Stimulated activated naive CD4-positive, alpha-beta T cell treated with Interleukin-2 at 50 U/mL for 16 hours (primary cell): ENCODE results near the gene USPL1.
A peak's percentile ranks its signal among the peaks of the same experiment; 100 is the strongest.
"Not testable (repeated sequence)": the region's sequence is repeated elsewhere in the genome, so short reads cannot be mapped to it uniquely, and the experiment has no call there.

Source experiments
- DNase-seq: peaks from one replicate; lab custom pipeline; 2025; lab: John Stamatoyannopoulos, UW

The USPL1 gene

GRCh38 chr13:30615866-30616541 is 1.7 kb upstream of the USPL1 start:
- DNase-seq = no peak

DNA sequence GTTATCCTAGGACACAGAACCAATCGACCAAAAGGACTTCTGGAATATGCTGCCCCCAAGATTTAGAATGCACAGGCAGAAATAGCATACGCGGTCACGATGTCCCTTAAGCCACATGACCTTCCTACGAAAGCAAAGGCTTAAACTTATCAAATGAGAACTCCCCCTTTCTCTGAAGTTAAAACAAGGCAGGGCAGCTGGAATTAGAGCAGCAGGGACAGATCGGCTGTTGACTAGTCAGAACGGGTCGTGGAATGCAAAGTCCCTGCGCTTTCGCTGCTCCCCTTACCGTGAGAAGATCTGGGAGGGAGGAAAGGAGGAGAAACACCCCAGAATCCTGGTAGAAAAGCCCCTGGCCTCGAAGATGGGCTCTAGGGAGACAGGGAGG is 799 bp upstream of the USPL1 start:
- DNase-seq = peak; percentile 45

GRCh38 chr13:30618186-30618929 is 638 bp downstream of the USPL1 start:
- DNase-seq = no peak

DNA sequence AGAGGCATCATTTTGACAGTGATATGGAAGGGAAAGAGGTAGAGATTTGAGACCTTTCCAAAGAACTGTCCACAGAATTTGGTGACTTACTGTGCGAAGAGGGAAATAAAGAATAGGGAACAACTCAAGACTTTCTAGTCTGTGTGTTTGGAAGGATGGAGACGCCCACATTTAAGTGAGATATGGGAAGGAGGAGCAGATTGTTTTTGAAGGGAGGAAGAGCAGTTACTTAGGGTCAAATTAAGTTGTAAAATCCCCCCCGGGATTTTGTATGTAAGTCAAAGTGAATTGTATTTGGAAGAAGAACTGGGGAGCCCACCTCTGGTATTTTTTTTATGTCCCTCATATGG is 1.2 kb downstream of the USPL1 start:
- DNase-seq = no peak

GRCh38 chr13:30619731-30620130 is 2.0 kb downstream of the USPL1 start:
- no peak for DNase-seq

GRCh38 chr13:30620941-30621340 is 3.2 kb downstream of the USPL1 start:
- DNase-seq = no peak

DNA sequence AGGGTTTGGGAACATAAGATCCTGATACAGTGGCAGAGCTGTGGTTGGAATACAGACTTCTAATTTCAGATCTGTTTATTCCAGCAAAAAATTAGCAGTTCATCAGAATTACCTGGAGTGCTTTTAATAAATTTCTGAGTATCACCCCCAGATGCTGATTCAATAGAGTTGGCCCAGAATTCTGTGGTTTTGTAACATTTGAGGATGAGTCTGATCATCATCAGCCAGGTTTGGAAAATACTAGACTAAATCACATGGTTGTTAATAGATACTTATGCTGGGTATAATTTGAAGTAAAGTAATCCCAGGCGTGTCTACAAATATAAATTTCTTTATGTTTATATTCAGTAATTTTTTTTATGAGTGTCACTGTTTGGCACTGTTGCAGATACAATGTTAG is 4.8 kb downstream of the USPL1 start:
- DNase-seq = no peak

GRCh38 chr13:30623392-30623791 is 5.7 kb downstream of the USPL1 start:
- DNase-seq = no peak

DNA sequence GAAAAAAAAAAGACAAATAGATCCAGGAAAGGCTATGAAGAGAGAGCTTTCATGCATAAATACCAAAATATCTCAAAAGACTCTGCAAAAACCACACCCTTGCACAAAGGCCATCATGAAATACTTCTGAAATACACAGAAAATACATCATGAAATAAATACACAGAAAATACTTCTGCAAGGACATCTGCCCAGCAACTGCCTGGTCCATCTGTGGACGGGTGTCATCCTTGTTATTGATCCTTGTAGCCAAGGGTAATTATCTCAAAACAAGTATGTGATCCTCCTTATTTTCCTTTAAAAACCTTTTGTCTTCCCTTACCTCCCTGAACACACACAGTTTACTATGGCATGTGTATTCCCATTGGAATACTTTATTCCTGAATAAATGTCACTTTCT is 6.9 kb downstream of the USPL1 start:
- no peak for DNase-seq

- DNase-seq = no peak
Observed at GRCh38 chr13:30629527-30629926, 11.8 kb downstream of the USPL1 start.

DNA sequence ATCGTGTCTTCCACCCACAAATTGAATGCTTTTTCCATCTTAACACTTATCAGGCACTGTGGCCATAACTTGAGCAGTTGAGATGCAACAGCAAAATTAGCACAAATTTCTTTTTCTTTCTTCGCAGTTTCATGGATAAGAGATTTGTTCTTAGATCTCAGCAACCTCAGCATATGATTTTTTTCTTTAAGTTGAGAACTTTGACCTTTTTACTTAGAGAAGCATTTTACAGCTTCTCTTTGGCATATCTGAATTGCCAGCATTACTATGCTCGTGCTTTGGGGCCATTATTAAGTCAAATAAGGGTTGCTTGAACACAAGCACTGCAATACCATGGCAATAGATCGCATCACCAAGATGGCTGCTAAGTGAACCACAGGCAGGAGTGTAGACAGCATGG is 16.1 kb downstream of the USPL1 start:
- no peak for DNase-seq

DNA sequence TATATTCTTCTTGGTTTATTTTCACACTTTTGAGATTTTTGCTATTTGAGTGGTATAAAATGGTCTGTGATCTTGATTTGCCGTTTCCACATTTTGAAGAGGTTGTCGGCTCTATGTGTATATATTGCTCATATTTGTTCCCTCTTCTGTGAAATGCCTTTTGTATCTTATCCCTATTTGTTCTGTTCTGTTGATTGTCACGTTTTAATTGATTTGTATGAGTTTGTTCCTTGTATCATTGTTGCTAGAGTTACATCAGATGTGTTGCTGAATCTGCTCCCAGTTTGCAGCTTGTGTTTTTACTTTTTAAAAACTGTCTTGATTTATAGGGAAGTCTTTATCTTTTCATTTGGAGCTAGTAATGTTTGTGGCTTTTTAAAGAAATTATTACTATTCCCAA is 17.1 kb downstream of the USPL1 start:
- no peak for DNase-seq

- no peak for DNase-seq
Observed at GRCh38 chr13:30638301-30638700, 20.6 kb downstream of the USPL1 start.

- no peak for DNase-seq
Observed at GRCh38 chr13:30639671-30640070, 22.0 kb downstream of the USPL1 start.

GRCh38 chr13:30641173-30641572 is 23.5 kb downstream of the USPL1 start:
- not testable (repeated sequence) for DNase-seq

DNA sequence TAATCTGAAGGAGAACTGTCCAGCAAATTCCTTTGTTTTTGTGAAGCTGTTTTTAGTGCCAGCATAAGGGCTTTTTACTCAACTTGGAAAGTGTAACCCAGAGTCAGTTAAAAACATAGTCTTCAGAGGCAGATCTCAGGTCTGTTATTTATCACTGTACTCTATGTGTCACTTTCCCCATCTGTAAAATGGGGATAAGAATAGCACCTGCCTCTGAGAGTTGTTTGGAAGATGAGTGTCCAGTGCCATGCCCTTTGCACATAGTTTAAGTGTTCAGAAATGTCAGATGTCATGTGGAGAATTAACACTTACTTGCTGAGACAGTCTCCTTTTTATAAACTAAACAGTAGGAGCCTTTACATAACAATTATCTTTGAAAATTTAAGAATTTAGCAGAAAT is 27.9 kb downstream of the USPL1 start:
- DNase-seq = no peak

DNA sequence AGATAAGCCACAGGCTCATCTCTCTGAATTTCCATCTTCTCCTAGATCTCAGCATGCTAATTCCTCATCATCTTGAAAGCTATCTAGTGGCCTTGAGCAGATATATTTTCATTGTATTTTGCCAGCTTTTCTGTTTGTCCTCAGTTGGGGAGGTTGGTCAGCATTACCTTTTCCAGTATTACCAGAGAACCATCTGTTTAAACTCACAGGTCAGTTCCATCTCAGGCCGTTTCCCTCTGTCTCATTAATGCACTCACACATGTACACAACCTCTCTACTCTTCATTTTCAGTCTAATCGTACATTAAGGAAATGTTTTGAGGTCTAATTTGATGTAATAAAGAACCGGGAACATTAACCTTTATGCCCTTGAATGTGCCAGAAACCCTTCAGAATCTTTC is 29.7 kb downstream of the USPL1 start:
- DNase-seq = no peak

DNA sequence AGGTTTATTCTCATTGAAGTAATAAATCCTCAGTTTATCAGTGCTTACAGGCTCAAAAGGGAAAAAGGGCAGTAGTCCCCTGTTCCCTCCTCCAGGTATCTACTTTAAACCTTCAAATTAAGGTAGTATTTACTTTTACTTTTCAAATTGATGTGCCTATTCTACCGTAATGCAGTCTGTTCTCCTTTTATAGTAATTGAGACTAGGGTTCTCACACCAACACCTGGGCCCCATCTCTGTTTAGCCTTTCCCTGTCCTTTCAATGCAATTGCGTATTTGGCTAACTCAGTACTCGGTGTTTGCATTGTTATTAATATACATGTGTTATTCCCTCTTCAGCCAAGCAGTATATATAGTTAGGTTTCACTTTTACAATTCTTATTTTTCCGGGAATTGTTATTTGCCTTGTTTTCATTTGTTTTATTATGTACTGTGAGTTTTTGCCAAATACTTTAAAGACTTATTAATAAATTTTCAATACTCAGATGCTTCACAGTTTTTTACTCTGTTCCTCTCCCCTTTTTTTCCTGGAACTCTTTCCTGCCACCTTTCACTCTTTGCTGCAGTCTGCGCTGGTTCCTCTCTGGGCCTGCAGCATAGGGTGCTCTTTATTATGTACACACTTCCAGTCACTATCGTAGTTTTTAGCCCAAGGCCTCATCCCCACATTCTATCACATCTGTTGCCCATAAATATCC is 30.3 kb downstream of the USPL1 start:
- DNase-seq = no peak

DNA sequence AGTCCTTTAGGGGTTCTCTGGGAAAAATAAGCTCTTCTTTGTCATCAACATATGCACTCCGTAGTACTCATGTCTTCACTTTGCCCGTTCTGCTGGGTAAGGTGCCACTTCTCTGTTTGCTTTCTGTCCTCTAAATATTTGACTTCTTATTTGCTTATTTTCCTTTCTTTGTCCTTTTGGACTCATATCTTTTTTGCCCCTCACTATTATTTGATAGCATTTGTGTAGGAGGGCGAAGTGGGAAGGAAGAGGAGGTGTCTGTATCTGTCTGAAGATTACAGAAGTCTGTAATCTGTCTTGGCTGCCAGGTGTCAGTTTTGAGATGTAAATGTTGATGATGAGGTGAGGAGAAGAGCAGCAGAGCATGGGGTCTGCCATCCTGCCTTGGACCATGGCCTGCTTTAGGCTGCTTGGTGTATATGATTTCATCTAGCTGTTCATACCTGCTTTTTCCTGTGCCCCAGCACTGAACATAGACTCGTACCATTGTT is 30.8 kb downstream of the USPL1 start:
- DNase-seq = no peak

GRCh38 chr13:30651648-30652047 is 33.9 kb downstream of the USPL1 start:
- DNase-seq = not testable (repeated sequence)

GRCh38 chr13:30652746-30653386 is 35.1 kb downstream of the USPL1 start:
- no peak for DNase-seq

GRCh38 chr13:30654430-30654829 is 36.7 kb downstream of the USPL1 start:
- no peak for DNase-seq

GRCh38 chr13:30656178-30656577 is 38.5 kb downstream of the USPL1 start:
- DNase-seq = no peak
